Heart left ventricle (tissue), 16 donors: ENCODE measurements around the gene COX19. TPM values are rescaled to one million over a fixed set of nuclear protein-coding genes. Genes with fewer than 3 reads are reported as not detected.

Experiments
- ATAC-seq, 4 donors: fragments of 200-7000 bp; cut with Tn5 transposase; one replicate each; pipeline ENCODE4 v1.9.1; 2020 to 2022; ENCODE audit warnings: moderate library complexity in 4 of 4, mild to moderate bottlenecking in 3 of 4, moderate number of reproducible peaks in 1 of 4
- DNase-seq, 5 donors: peaks; one replicate each; pipeline ENCODE4 v3.0.0-alpha.2; 2020
- H3K27ac ChIP-seq, 12 donors: fragments of 200-600 bp; sonication (generic) in 4 of 12; one replicate each; pipeline versions ENCODE4 v1.5.0 to v1.8.0; 2016 to 2022; ENCODE audit warnings: mild to moderate bottlenecking in 2 of 12
- H3K27me3 ChIP-seq, 9 donors: fragments of 200-600 bp; sonication (generic) in 2 of 9; one replicate each; pipeline versions ENCODE4 v1.5.1 to v1.8.0; 2016 to 2022; ENCODE audit warnings: mild to moderate bottlenecking in 3 of 9
- H3K36me3 ChIP-seq, 9 donors: fragments of 200-600 bp; sonication (generic) in 2 of 9; one replicate each; pipeline versions ENCODE4 v1.5.0 to v1.8.0; 2018 to 2022; ENCODE audit warnings: mild to moderate bottlenecking in 2 of 9
- H3K4me1 ChIP-seq, 12 donors: fragments of 200-600 bp; sonication (generic) in 4 of 12; one replicate each; pipeline versions ENCODE4 v1.5.0 to v1.8.0; 2016 to 2022; ENCODE audit warnings: mild to moderate bottlenecking in 3 of 12
- H3K4me3 ChIP-seq, 12 donors: fragments of 200-600 bp; sonication (generic) in 4 of 12; one replicate each; pipeline versions ENCODE4 v1.5.0 to v1.8.0; 2017 to 2022; ENCODE audit warnings: mild to moderate bottlenecking in 9 of 12, moderate library complexity in 4 of 12
- H3K9me3 ChIP-seq, 12 donors: fragments of 200-600 bp; sonication (generic) in 4 of 12; one replicate each; pipeline versions ENCODE4 v1.5.0 to v1.8.0; 2016 to 2022; ENCODE audit warnings: mild to moderate bottlenecking in 1 of 12
- POLR2A ChIP-seq, 2 donors: fragments of 450-650 bp; IDR thresholded peaks; one replicate each; pipeline ENCODE4 v1.6.1; 2017; ENCODE audit warnings: antibody characterized with exemption in 2 of 2, mild to moderate bottlenecking in 2 of 2, moderate library complexity in 2 of 2
- WGBS, 4 donors: extraction: QIAGEN DNeasy Blood & Tissue Kit in 2 of 4; methylation state at CpG; one replicate each; pipeline versions ENCODE4 v1.1.5 to v1.1.7; 2013 to 2018; 5-methylcytosine and 5-hydroxymethylcytosine counted together
- intact Hi-C, 10 donors: fragments of 100-400 bp; cut with DNase I; formaldehyde crosslinking; loops; one replicate each; pipeline versions ENCODE4 v1.11.1 to v1.14.2; 2022
- polyA plus RNA-seq, 2 donors: library from polyadenylated mRNA; stranded (reverse); fragments of 200-250 nt; gene quantifications; one replicate each; pipeline ENCODE4 v1.2.3, GENCODE V29; 2013
- total RNA-seq, 9 donors: library from RNA; depleted of rRNA in 2 of 9; stranded (reverse); fragments of >200 nt in 2 of 9; fragmentation: NEBNext Ultra II Directional in 3 of 9; extraction: Animal tissue kit (Norgen Biotek cat#: 25700) in 3 of 9; gene quantifications; one replicate each; pipeline versions ENCODE4 v1.1.0 to v1.2.4, GENCODE V29; 2016 to 2023
- TF ChIP-seq, protein P1 (sequence below), 12 donors: fragments of 200-600 bp; sonication (generic) in 4 of 12; IDR thresholded peaks; one replicate each; pipeline versions ENCODE4 v1.5.0 to v1.8.0; 2018 to 2022; ENCODE audit warnings: antibody characterized with exemption in 12 of 12, mild to moderate bottlenecking in 5 of 12
- donor health status: ischemic (EF 13 %, LVEDD 7.1; RV severe dilation, severe dysfunction).
- donor health status: healthy with polysubstance abuse.
- donor health status: DM: no; HTN: yes; CAD: no.
- donor health status: DM: no; HTN: no; CAD: no.
- donor health status: ischemic (EF 25% LVEDD 6.9; RV normal size, moderate dysfunction).
- donor health status: ischemic (EF 25% LVEDD 5.7; RV mildly dilated, moderate dysfunction).
- donor health status: healthy.
- donor health status: DM: yes; HTN: yes; CAD: no.
- donor health status: ischemic (EF 35%, LVEDD 5.7; RV mildly dilated, moderate dysfunction).
- donor health status: nonischemic (EF 11% LVEDD 7.7; RV severe dilation, severe dysfunction).
- donor health status: DM: yes; HTN: yes; CAD: no.
- donor health status: PGD.
- donor health status: ischemic (EF 29% LVEDD 5.4; RV normal size, mild dysfunction).
- donor health status: nonischemic (EF 23%, LVEDD 6.1; RV moderate dilation, normal function).

The COX19 gene
- total and polyA plus RNA-seq, 11 donors: 3.1 to 7.8 (median 6.5) TPM

DNA sequence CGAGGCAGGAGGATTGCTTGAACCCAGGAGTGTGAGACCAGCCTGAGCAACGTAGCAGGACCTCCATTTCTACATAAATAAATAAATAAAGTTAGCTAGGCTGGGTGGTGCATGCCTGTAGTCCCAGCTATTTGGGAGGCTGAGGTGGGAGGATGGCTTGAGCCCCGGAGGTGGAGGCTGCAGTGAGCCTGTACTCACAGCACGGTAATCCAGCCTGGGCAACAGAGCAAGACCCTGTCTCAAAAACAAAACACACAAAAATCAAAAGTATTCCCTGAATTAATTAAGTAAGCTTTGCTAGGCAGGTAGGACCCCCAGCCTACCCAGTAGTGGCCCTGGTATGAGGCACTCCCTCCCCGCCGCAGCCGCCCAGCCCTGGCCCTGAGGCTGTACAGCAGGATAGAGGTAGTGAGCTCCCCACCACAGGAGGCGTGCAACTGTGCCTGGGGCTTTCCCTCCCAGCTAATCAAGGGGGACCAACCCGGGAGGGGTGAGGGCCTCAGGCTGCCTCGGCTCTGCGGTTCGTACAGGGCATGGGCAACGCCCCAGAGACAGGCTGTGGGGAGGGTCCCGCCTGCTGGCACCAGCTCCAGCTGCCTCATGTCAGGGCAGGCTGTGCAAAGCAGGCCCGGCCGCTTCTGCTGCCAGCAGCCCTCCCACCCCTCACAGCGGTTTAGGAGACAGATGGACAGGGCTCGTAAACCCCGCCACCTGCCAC, 6.6 kb upstream of the COX19 start:
- peaks cover 0 to 3% (median 0%) of the 10 kb centered on the region in 12 donors for H3K4me1 ChIP-seq
- H3K27ac ChIP-seq: no peak overlapping the region
- no peak overlapping the region for H3K4me3 ChIP-seq
- DNase-seq (no peak), ATAC-seq (no peak)
- no peaks in the 10 kb centered on the region for H3K36me3 ChIP-seq
- intact Hi-C loops: no loop called here
- H3K27me3 ChIP-seq: peaks cover 0 to 37% (median 11%) of the 10 kb centered on the region in 9 donors
- H3K9me3 ChIP-seq: no peaks in the 10 kb centered on the region
- TF ChIP-seq POLR2A (IDR thresholded peaks at IDR 0.05): no peak
- TF ChIP-seq, protein P1, sequence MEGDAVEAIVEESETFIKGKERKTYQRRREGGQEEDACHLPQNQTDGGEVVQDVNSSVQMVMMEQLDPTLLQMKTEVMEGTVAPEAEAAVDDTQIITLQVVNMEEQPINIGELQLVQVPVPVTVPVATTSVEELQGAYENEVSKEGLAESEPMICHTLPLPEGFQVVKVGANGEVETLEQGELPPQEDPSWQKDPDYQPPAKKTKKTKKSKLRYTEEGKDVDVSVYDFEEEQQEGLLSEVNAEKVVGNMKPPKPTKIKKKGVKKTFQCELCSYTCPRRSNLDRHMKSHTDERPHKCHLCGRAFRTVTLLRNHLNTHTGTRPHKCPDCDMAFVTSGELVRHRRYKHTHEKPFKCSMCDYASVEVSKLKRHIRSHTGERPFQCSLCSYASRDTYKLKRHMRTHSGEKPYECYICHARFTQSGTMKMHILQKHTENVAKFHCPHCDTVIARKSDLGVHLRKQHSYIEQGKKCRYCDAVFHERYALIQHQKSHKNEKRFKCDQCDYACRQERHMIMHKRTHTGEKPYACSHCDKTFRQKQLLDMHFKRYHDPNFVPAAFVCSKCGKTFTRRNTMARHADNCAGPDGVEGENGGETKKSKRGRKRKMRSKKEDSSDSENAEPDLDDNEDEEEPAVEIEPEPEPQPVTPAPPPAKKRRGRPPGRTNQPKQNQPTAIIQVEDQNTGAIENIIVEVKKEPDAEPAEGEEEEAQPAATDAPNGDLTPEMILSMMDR (IDR thresholded peaks at IDR 0.05): no peak
- 77 to 89% (median 86%) methylated on average over 16 to 19 of the region's 19 CpGs for WGBS, 4 donors

DNA sequence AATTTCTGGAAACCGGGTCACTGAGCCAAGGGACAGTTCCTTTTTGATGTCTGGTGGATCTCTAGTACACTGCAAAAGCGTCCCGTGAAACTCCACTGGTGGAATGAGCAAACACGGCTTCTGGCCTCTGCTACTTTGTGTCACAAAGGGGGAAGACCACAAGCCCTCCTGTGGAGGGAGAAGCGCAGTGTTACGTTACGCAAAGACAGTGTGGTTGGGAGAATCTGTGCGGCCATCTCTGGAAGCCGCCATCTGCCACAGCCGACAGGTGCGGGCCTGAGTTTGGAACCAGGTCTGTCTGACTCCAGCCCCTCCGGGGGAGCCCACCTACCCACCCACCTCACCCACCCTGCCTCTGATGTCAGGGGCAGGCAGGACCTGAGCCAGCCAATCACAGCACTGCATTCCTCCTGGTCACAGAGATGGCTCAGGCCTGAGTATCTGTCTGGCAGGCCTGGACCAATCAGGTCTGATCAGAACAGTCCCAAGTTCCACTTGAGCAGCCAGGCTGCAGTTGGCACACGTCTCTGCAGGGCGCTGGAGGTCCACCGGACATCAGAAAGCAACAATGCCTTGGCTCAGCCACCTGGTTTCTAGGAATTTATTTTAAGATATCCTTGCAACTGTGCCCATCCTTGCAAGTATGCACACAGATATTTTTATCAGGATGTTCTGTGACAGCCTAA, 4.7 kb upstream of the COX19 start:
- no peak for DNase-seq
- intact Hi-C loops: no loop called here
- Histone ChIP-seq H3K9me3 (no peaks in the 10 kb centered on the region), H3K4me1 (peaks cover 0 to 9% (median 3%) of the 10 kb centered on the region in 12 donors), H3K4me3 (no peak overlapping the region), H3K27me3 (peaks cover 0 to 20% (median 3%) of the 10 kb centered on the region in 9 donors), H3K36me3 (no peaks in the 10 kb centered on the region), H3K27ac (no peak overlapping the region)
- TF ChIP-seq POLR2A (IDR thresholded peaks at IDR 0.05): no peak
- TF ChIP-seq, protein P1 (IDR thresholded peaks at IDR 0.05): no peak
- WGBS, 4 donors: 55 to 67% (median 64%) methylated on average over 14 to 15 of the region's 15 CpGs
- peak in 3 of 4 donors; percentile 10 to 51 (median 12) for ATAC-seq

DNA sequence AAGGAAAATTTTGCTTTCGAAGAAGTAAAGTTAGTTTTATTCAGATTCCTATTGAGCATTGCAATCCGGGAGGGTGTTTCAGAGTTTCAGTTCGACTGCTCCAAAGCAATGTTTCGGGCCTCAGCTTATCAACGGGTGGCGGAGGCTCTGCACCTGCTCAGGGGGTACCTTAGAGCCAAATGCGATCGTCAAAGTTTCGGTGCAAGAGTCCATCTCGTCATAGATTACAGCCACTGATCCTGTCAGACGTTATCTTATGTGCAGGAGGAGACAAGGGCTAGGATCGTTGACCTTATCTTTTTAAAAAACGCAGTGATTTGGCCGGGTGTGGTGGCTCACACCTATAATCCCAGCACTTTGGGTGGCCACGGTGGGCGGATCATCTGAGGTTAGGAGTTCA, 3.8 kb upstream of the COX19 start:
- intact Hi-C loops: no loop called here

More for the DNA sequence above, 3.8 kb upstream of the COX19 start:
- no peaks in the 10 kb centered on the region for H3K36me3 ChIP-seq
- H3K4me1 ChIP-seq: peaks cover 0 to 12% (median 7%) of the 10 kb centered on the region in 12 donors
- ATAC-seq (no peak), DNase-seq (no peak)
- no peak overlapping the region for H3K4me3 ChIP-seq
- no peaks in the 10 kb centered on the region for H3K9me3 ChIP-seq
- TF ChIP-seq, protein P1 (IDR thresholded peaks at IDR 0.05): no peak
- TF ChIP-seq POLR2A (IDR thresholded peaks at IDR 0.05): no peak
- no peak overlapping the region for H3K27ac ChIP-seq
- H3K27me3 ChIP-seq: peaks cover 0 to 12% (median 0%) of the 10 kb centered on the region in 9 donors
- 75 to 83% (median 77%) methylated on average over 16 of the region's 16 CpGs for WGBS, 4 donors
